Activated CD4-positive, alpha-beta memory T cell treated with anti-CD3 and anti-CD28 coated beads, Interleukin-2, amount 10 ng/mL, durations not matched to agents 7 days and 5 days (primary cell): ENCODE measurements around the gene VILL. TPM values are rescaled to one million over a fixed set of nuclear protein-coding genes. Genes with fewer than 3 reads are reported as not detected.
A peak's percentile ranks its signal among the peaks of the same experiment; 100 is the strongest.

Experiments used
- CTCF ChIA-PET: fragments of 350-600 bp; sonication (Branson Sonifier 250); formaldehyde crosslinking; loops from one replicate; lab custom pipeline; 2021; ENCODE audit warnings: antibody characterized with exemption, inconsistent platforms; lab: Charles Lee
- POLR2A ChIA-PET: fragments of 350-600 bp; sonication (Branson Sonifier 250); formaldehyde crosslinking; loops from one replicate; lab custom pipeline; 2021; ENCODE audit warnings: antibody characterized with exemption; lab: Charles Lee
- DNase-seq: peaks from one replicate; pipeline ENCODE4 v3.0.0-alpha.2; 2020
- H3K27ac Mint-ChIP-seq: one replicate; pipeline ENCODE4 v1.8.0; 2021; ENCODE audit warnings: mild to moderate bottlenecking, mixed read lengths
- H3K27me3 Mint-ChIP-seq: one replicate; pipeline ENCODE4 v1.8.0; 2021; ENCODE audit warnings: mixed read lengths
- H3K36me3 Mint-ChIP-seq: one replicate; pipeline ENCODE4 v1.8.0; 2021; ENCODE audit warnings: low read depth, mixed read lengths
- H3K4me1 Mint-ChIP-seq: one replicate; pipeline ENCODE4 v1.8.0; 2021; ENCODE audit warnings: mixed read lengths
- H3K4me3 Mint-ChIP-seq: one replicate; pipeline ENCODE4 v1.8.0; 2021; ENCODE audit warnings: mild to moderate bottlenecking, mixed read lengths
- H3K9me3 Mint-ChIP-seq: one replicate; pipeline ENCODE4 v1.8.0; 2021; ENCODE audit warnings: mixed read lengths
- total RNA-seq, 2 experiments: library from RNA; stranded (reverse); gene quantifications; one replicate each; pipeline ENCODE4 v1.2.3, GENCODE V29; 2021

The VILL gene
- total RNA-seq, 2 experiments from 2014 or later = 18.4 to 18.7 TPM

- no peak for DNase-seq
- Mint-ChIP-seq H3K4me1 (peaks cover 40% of the 10 kb centered on the region), H3K9me3 (no peaks in the 10 kb centered on the region), H3K27ac (no peak overlapping the region), H3K36me3 (peaks cover 15% of the 10 kb centered on the region), H3K4me3 (no peak overlapping the region), H3K27me3 (no peaks in the 10 kb centered on the region)
- ChIA-PET CTCF (interaction anchor here (0.5 kb wide), 1 partner anchor 354 kb away, joined by 3 read pairs; no protein-coding TSS in a partner anchor), POLR2A (interaction anchor here (1.2 kb wide), 1 partner anchor 48 kb away, joined by 6 read pairs; no protein-coding TSS in a partner anchor)
Measured at GRCh38 chr3:37991823-37992222, 1.2 kb downstream of the VILL start.

GRCh38 chr3:37992271-37993066, 1.9 kb downstream of the VILL start:
- peak overlapping the region; percentile 89 for H3K4me3 Mint-ChIP-seq
- no peaks in the 10 kb centered on the region for H3K9me3 Mint-ChIP-seq
- POLR2A ChIA-PET = interaction anchor here (1.2 kb wide), 1 partner anchor 47 kb away, joined by 6 read pairs; no protein-coding TSS in a partner anchor
- H3K27ac Mint-ChIP-seq = no peak overlapping the region
- no peak for DNase-seq
- H3K36me3 Mint-ChIP-seq = peaks cover 17% of the 10 kb centered on the region
- H3K27me3 Mint-ChIP-seq = no peaks in the 10 kb centered on the region
- CTCF ChIA-PET = interaction anchor here (1.0 kb wide), 1 partner anchor 18 kb away, joined by 3 read pairs; no protein-coding TSS in a partner anchor
- peaks cover 45% of the 10 kb centered on the region for H3K4me1 Mint-ChIP-seq

DNA sequence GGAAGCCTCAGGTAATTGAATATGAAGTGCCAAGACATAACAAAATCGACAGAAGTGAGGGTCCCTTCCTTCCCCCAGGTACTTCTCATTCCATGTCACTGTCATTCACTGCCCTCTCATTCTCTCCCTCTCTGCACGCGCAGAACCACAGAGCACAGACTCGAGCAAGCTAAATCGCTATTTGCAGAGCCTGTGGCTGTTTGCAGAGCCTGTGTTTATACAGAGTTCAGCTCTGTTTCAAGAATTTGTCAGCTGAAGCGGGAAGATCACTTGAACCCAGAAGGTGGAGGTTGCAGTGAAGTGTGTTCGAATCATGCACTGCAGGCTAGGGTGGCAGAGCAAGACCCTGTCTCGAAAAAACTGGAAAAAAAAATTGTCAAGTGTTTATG, 2.5 kb downstream of the VILL start:
- POLR2A ChIA-PET = interaction anchor here (1.2 kb wide), 1 partner anchor 47 kb away, joined by 6 read pairs; no protein-coding TSS in a partner anchor
- no peak for DNase-seq
- Mint-ChIP-seq H3K36me3 (peaks cover 17% of the 10 kb centered on the region), H3K9me3 (no peaks in the 10 kb centered on the region), H3K4me3 (peak overlapping the region; percentile 89), H3K4me1 (peaks cover 50% of the 10 kb centered on the region), H3K27ac (peak overlapping the region; percentile 82), H3K27me3 (no peaks in the 10 kb centered on the region)
- CTCF ChIA-PET = interaction anchor here (1.0 kb wide), 1 partner anchor 18 kb away, joined by 3 read pairs; no protein-coding TSS in a partner anchor

DNA sequence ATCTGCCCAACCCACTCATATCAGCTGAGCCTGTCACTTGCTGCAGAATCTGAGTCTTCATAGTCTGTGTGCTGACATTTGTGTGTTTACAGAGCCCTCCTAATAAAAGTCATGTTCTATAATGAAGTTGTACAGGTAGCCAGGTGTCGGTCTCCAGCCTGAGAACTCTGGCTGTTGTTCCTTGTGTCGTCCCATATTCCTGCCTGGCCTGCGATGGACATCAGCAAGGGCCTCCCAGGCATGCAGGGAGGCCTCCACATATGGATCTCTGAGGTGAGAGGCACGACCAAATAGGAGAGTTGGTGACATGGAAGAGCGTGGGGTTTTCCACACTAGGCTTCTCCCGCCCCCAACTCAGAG, 2.9 kb downstream of the VILL start:
- no peak for DNase-seq
- ChIA-PET POLR2A (no interaction called here), CTCF (interaction anchor here (1.0 kb wide), 1 partner anchor 18 kb away, joined by 3 read pairs; no protein-coding TSS in a partner anchor)
- Mint-ChIP-seq H3K36me3 (peaks cover 17% of the 10 kb centered on the region), H3K4me1 (peaks cover 54% of the 10 kb centered on the region), H3K27me3 (no peaks in the 10 kb centered on the region), H3K9me3 (no peaks in the 10 kb centered on the region), H3K4me3 (peak overlapping the region; percentile 89), H3K27ac (peak overlapping the region; percentile 82)

GRCh38 chr3:37993820-37994638, 3.4 kb downstream of the VILL start:
- ChIA-PET CTCF (interaction anchor here (0.9 kb wide), 1 partner anchor 21 kb away, joined by 3 read pairs; no protein-coding TSS in a partner anchor), POLR2A (interaction anchor here (0.7 to 1.0 kb wide), 3 partner anchors 20 to 169 kb away, joined by 3 to 5 read pairs (median 4); partner anchors contain the start of gene DLEC1)
- no peaks in the 10 kb centered on the region for H3K9me3 Mint-ChIP-seq
- DNase-seq = peak; percentile 69
- H3K4me3 Mint-ChIP-seq = peak overlapping the region; percentile 89
- H3K27me3 Mint-ChIP-seq = no peaks in the 10 kb centered on the region
- H3K36me3 Mint-ChIP-seq = peaks cover 17% of the 10 kb centered on the region
- peaks cover 58% of the 10 kb centered on the region for H3K4me1 Mint-ChIP-seq
- H3K27ac Mint-ChIP-seq = peak overlapping the region; percentile 82

- H3K4me3 Mint-ChIP-seq = peak overlapping the region; percentile 89
- H3K27ac Mint-ChIP-seq = peak overlapping the region; percentile 82
- DNase-seq = no peak
- peaks cover 64% of the 10 kb centered on the region for H3K4me1 Mint-ChIP-seq
- CTCF ChIA-PET = interaction anchor here (0.9 kb wide), 1 partner anchor 21 kb away, joined by 3 read pairs; no protein-coding TSS in a partner anchor
- H3K36me3 Mint-ChIP-seq = peaks cover 22% of the 10 kb centered on the region
- no peaks in the 10 kb centered on the region for H3K9me3 Mint-ChIP-seq
- POLR2A ChIA-PET = interaction anchor here (0.7 to 1.0 kb wide), 3 partner anchors 21 to 169 kb away, joined by 3 to 5 read pairs (median 4); partner anchors contain the start of gene DLEC1
- no peaks in the 10 kb centered on the region for H3K27me3 Mint-ChIP-seq
Measured at GRCh38 chr3:37994639-37994972, 4.0 kb downstream of the VILL start.

GRCh38 chr3:37995652-37996641, 5.4 kb downstream of the VILL start:
- Mint-ChIP-seq H3K27me3 (no peaks in the 10 kb centered on the region), H3K27ac (peak overlapping the region; percentile 82), H3K9me3 (no peaks in the 10 kb centered on the region), H3K4me3 (peak overlapping the region; percentile 89), H3K36me3 (peaks cover 28% of the 10 kb centered on the region), H3K4me1 (peaks cover 66% of the 10 kb centered on the region)
- ChIA-PET POLR2A (interaction anchor here (1.0 to 1.9 kb wide), 4 partner anchors 35 to 501 kb away, joined by 3 to 7 read pairs (median 6); partner anchors contain the start of genes ACAA1, DLEC1 and EXOG), CTCF (interaction anchor here (0.6 to 2.4 kb wide), 21 partner anchors 9 to 350 kb away, joined by 3 to 13 read pairs (median 4); partner anchors contain the start of genes ACAA1, OXSR1 and XYLB)
- peak; percentile 41 for DNase-seq

DNA sequence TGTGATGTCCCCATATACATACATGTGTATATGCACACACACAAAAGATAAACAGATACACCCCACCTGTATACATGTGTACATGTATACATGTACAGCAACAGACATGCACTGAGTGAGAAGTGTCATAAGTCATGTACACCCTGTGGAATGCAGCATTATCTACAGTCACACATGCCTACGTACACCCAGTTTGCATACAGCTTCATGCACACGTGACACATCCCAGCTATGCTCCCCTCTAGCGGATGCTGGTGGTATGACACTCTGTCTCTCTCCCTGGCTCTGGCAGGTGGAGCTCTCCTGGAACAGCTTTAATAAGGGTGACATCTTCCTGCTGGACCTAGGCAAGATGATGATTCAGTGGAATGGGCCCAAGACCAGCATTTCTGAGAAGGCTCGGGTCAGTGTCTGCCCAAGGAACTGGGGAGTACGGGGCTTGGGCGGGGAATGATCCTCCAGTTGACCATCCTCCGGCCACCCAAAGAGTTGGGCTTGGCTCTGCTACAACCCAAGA, 6.3 kb downstream of the VILL start:
- Mint-ChIP-seq H3K4me3 (no peak overlapping the region), H3K4me1 (peaks cover 66% of the 10 kb centered on the region), H3K27me3 (no peaks in the 10 kb centered on the region), H3K27ac (peak overlapping the region; percentile 73), H3K9me3 (no peaks in the 10 kb centered on the region), H3K36me3 (peaks cover 31% of the 10 kb centered on the region)
- DNase-seq = peak; percentile 87
- CTCF ChIA-PET = interaction anchor here (0.6 to 2.4 kb wide), 29 partner anchors 8 to 500 kb away, joined by 3 to 13 read pairs (median 4); partner anchors contain the start of genes ACAA1, EXOG, OXSR1 and XYLB
- POLR2A ChIA-PET = interaction anchor here (1.0 to 1.9 kb wide), 4 partner anchors 34 to 500 kb away, joined by 3 to 7 read pairs (median 6); partner anchors contain the start of genes ACAA1, DLEC1 and EXOG

DNA sequence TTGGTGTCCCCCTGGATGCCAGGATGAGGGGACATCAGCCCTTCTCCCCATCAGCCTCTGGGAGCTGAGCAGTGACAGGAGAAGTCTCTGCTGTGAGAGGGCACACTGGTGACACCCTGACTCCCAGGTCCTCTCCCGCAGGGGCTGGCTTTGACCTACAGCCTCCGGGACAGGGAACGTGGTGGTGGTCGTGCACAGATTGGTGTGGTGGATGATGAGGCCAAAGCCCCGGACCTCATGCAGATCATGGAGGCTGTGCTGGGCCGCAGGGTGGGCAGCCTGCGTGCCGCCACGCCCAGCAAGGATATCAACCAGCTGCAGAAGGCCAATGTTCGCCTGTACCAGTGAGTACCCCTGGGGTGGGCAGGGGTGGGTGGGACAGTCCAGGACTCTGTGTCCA, 6.8 kb downstream of the VILL start:
- no peak overlapping the region for H3K4me3 Mint-ChIP-seq
- peak overlapping the region; percentile 73 for H3K27ac Mint-ChIP-seq
- peaks cover 35% of the 10 kb centered on the region for H3K36me3 Mint-ChIP-seq
- H3K27me3 Mint-ChIP-seq = no peaks in the 10 kb centered on the region
- ChIA-PET POLR2A (interaction anchor here (1.0 to 1.7 kb wide), 3 partner anchors 34 to 499 kb away, joined by 3 to 6 read pairs (median 5); partner anchors contain the start of genes ACAA1 and EXOG), CTCF (interaction anchor here (0.6 to 2.4 kb wide), 26 partner anchors 8 to 499 kb away, joined by 3 to 13 read pairs (median 4); partner anchors contain the start of genes ACAA1, EXOG, OXSR1 and XYLB)
- H3K4me1 Mint-ChIP-seq = peaks cover 66% of the 10 kb centered on the region
- DNase-seq = no peak
- H3K9me3 Mint-ChIP-seq = no peaks in the 10 kb centered on the region

DNA sequence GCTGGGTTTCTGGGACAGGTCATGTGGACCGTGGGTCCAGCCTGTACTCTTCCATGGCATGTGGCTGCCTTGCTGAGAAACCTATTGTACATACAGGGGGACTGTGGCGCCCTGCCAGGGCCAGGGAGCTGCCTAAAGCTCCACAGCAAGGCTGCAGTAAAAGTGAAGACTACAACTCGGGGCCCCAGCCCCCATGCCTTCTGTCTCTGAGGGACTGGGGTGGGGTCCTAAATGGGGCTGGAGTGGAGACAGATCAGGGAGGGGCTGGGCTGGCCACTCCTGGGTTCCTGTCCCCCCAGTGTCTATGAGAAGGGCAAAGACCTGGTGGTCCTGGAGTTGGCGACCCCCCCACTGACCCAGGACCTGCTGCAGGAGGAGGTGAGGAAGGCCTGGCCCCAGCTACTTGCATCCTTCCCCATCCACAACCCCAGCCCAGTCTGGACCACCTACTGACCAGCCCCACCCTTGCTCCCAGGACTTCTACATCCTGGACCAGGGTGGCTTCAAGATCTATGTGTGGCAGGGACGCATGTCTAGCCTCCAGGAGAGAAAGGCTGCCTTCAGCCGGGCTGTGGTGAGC, 7.3 kb downstream of the VILL start:
- H3K4me3 Mint-ChIP-seq = peak overlapping the region; percentile 59
- H3K4me1 Mint-ChIP-seq = peaks cover 64% of the 10 kb centered on the region
- no peaks in the 10 kb centered on the region for H3K27me3 Mint-ChIP-seq
- CTCF ChIA-PET = interaction anchor here (0.8 to 2.4 kb wide), 12 partner anchors 11 to 499 kb away, joined by 3 to 13 read pairs (median 6); partner anchors contain the start of genes ACAA1, EXOG, OXSR1 and XYLB
- H3K36me3 Mint-ChIP-seq = peaks cover 38% of the 10 kb centered on the region
- H3K27ac Mint-ChIP-seq = peak overlapping the region; percentile 92
- DNase-seq = no peak
- POLR2A ChIA-PET = interaction anchor here (1.4 to 1.7 kb wide), 2 partner anchors 33 to 499 kb away, joined by 3 to 6 read pairs; partner anchors contain the start of gene EXOG
- H3K9me3 Mint-ChIP-seq = no peaks in the 10 kb centered on the region

DNA sequence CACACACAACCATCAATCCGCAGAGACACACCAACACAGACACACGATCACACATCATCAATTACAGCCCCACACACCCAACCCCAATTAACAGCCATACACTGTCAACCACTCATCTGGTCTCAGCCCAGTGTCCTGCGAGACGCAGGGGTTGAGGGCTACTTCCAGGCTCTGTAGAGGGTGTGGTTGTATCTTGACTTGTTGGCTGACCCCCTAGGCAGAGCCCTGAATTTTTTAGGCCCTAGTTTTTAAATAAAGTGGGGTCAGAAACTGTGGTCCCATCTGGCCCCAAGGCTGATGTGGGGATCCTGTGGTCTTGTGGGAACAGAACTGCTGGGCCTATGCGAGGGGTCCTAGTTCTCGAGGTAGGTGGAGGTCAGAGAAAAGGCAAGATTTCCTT, 9.2 kb downstream of the VILL start:
- CTCF ChIA-PET = no interaction called here
- Mint-ChIP-seq H3K4me1 (peaks cover 58% of the 10 kb centered on the region), H3K36me3 (peaks cover 43% of the 10 kb centered on the region), H3K4me3 (no peak overlapping the region), H3K27me3 (no peaks in the 10 kb centered on the region), H3K9me3 (no peaks in the 10 kb centered on the region), H3K27ac (peak overlapping the region; percentile 78)
- DNase-seq = no peak
- POLR2A ChIA-PET = no interaction called here
